K562 (cell line): ENCODE data around the gene GVQW3. TPM values are rescaled to one million over a fixed set of nuclear protein-coding genes. Genes with fewer than 3 reads are reported as not detected.
A peak's percentile ranks its signal among the peaks of the same experiment; 100 is the strongest.

ENCODE experiments used
- ATF3 ChIP-seq, 2 experiments: fragments of 450-650 bp in 1 of 2; sonication (generic) in 1 of 2; formaldehyde crosslinking in 1 of 2; IDR thresholded peaks in 1 of 2; conservative IDR thresholded peaks in 1 of 2; 2 replicates each; pipeline versions ENCODE4 v1.6.1 to v1.8.1; 2016 to 2023; ENCODE audit warnings: mild to moderate bottlenecking in 2 of 2, moderate library complexity in 2 of 2, inconsistent platforms in 1 of 2, missing genetic modification reagents in 1 of 2
- CBFB ChIP-seq: sonication (generic); formaldehyde crosslinking; IDR thresholded peaks from 2 replicates; pipeline ENCODE4 v1.4.0; 2020; ENCODE audit warnings: mild to moderate bottlenecking, missing genetic modification reagents
- CBX2 ChIP-seq: fragments of 200-600 bp; sonication (generic); IDR thresholded peaks from one replicate; pipeline ENCODE4 v1.6.1; 2012; ENCODE audit warnings: mild to moderate bottlenecking, low read length, inconsistent platforms; ENCODE audit not compliant: insufficient read depth, poor library complexity, severe bottlenecking
- CBX5 ChIP-seq: IDR thresholded peaks from 2 replicates; pipeline ENCODE4 v1.6.1; 2014; ENCODE audit warnings: low read depth, borderline replicate concordance
- CEBPG ChIP-seq, 3 experiments: fragments of 200-800 bp in 1 of 3; sonication (Bioruptor generic) in 1 of 3; sonication (generic) in 1 of 3; formaldehyde crosslinking in 1 of 3; IDR thresholded peaks in 2 of 3; conservative IDR thresholded peaks in 1 of 3; 2 replicates each; pipeline versions ENCODE4 v1.6.1 to v1.8.0; 2016 to 2022; ENCODE audit warnings: missing compliant biosample characterization in 2 of 3, missing genetic modification characterization in 2 of 3, mild to moderate bottlenecking in 1 of 3, missing genetic modification reagents in 1 of 3
- DLX4 ChIP-seq: fragments of 250-450 bp; sonication (Bioruptor Pico); IDR thresholded peaks from 2 replicates; pipeline ENCODE4 v1.6.1; 2021; ENCODE audit warnings: mild to moderate bottlenecking
- DNMT1 ChIP-seq: fragments of 450-650 bp; IDR thresholded peaks from 2 replicates; pipeline ENCODE4 v1.6.1; 2016; ENCODE audit warnings: antibody characterized with exemption, mild to moderate bottlenecking
- HNRNPH1 ChIP-seq: fragments of 200-400 bp; formaldehyde crosslinking; optimal IDR thresholded peaks from 2 replicates; pipeline ENCODE3; 2017; ENCODE audit warnings: low read depth, mild to moderate bottlenecking, low read length, moderate library complexity
- ILK ChIP-seq: fragments of 450-650 bp; IDR thresholded peaks from 2 replicates; pipeline ENCODE4 v1.6.1; 2016; ENCODE audit warnings: missing genetic modification characterization, low read depth, mild to moderate bottlenecking, missing compliant biosample characterization, moderate library complexity, borderline replicate concordance
- L3MBTL2 ChIP-seq: fragments of 450-650 bp; IDR thresholded peaks from 2 replicates; pipeline ENCODE4 v1.6.1; 2016; ENCODE audit warnings: mild to moderate bottlenecking, moderate library complexity
- MECOM ChIP-seq: fragments of 250-450 bp; sonication (Bioruptor Pico); IDR thresholded peaks from 2 replicates; pipeline ENCODE4 v1.8.0; 2022; ENCODE audit warnings: inconsistent platforms
- MED1 ChIP-seq: sonication (generic); formaldehyde crosslinking; IDR thresholded peaks from 2 replicates; pipeline ENCODE4 v1.8.1; 2023; ENCODE audit warnings: missing genetic modification reagents, borderline replicate concordance
- NELFE ChIP-seq: IDR thresholded peaks from 2 replicates; pipeline ENCODE4 v1.6.1; 2011; ENCODE audit warnings: mild to moderate bottlenecking; ENCODE audit not compliant: insufficient read depth, insufficient read length
- RBM15 ChIP-seq: fragments of 200-400 bp; formaldehyde crosslinking; IDR thresholded peaks from 2 replicates; pipeline ENCODE4 v1.6.1; 2018; ENCODE audit warnings: mild to moderate bottlenecking, low read length, moderate library complexity; ENCODE audit not compliant: insufficient read depth
- SMARCA4 ChIP-seq: fragments of 450-650 bp; IDR thresholded peaks from 2 replicates; pipeline ENCODE4 v1.6.1; 2016
- TSHZ1 ChIP-seq: fragments of 250-450 bp; sonication (Bioruptor Pico); IDR thresholded peaks from 2 replicates; pipeline ENCODE4 v1.4.0; 2020; ENCODE audit warnings: mild to moderate bottlenecking, moderate library complexity
- ZC3H8 ChIP-seq: fragments of 450-650 bp; IDR thresholded peaks from 2 replicates; pipeline ENCODE4 v1.6.1; 2017
- ZNF354B ChIP-seq: fragments of 250-450 bp; sonication (Bioruptor Pico); IDR thresholded peaks from 2 replicates; pipeline ENCODE4 v1.4.0; 2020
- polyA plus RNA-seq, 8 experiments: library from polyadenylated mRNA; depleted of rRNA in 4 of 8; stranded (reverse) in 5 of 8; unstranded in 3 of 8; fragments of >200 nt; fragmentation: Nextera tagmentation in 2 of 8; fragmentation: Illumina TruSeq in 1 of 8; extraction: Ambion mirVana in 2 of 8; extraction: Trizol in 1 of 8; gene quantifications; 2 replicates each; pipeline versions ENCODE4 v1.2.1 to v1.2.3, GENCODE V29; 2011 to 2014; ENCODE audit warnings: inconsistent platforms in 1 of 8, missing spikeins in 1 of 8
- total RNA-seq, 7 experiments: library from RNA; depleted of rRNA in 6 of 7; stranded (reverse); fragments of >200 nt in 6 of 7; fragmentation: Illumina TruSeq in 2 of 7; extraction: Trizol in 2 of 7; gene quantifications; 2 replicates each; pipeline versions ENCODE4 v1.2.1 to v1.2.3, GENCODE V29; 2011 to 2021; ENCODE audit warnings: low replicate concordance in 1 of 7

The GVQW3 gene
- total and polyA plus RNA-seq, 9 of the 15 experiments (the other 6 are each of a cell fraction or from before 2014, with no cell fraction given): 0.66 to 5.7 (median 2.1) TPM

DNA sequence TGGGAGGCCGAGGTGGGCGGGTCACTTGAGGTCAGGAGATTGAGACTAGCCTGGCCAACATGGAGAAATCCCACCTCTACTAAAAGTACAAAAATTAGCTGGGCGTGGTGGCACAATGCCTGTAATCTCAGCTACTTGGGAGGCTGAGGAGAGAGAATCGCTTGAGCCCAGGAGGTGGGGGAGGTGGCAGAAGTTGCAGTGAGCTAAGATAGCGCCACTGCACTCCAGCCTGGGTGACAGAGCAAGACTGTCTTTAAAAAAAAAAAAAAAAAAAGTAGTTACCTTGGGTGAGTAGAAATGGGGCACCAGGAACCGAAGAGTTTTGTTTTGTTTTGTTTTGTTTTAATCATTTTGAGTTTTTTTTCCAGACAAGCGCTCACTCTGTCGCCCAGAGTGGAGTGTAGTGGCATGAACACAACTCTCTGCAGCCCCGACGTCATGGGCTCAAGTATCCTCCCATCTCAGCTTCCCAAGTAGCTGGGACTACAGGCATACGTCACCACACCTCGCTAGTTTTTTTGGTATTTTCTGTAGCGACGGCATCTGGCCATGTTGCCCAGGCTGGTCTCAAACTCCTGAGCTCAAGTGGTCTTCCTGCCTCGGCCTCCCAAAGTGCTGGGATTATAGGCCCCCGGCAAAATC lies 16.0 kb upstream of the GVQW3 start (continued):
- TF ChIP-seq CEBPG (CRISPR knock-in tag; IDR thresholded peaks at IDR 0.05): no peak
- no peak for TF ChIP-seq CEBPG (tag; conservative IDR thresholded peaks at IDR 0.05 in 1 of 2, IDR thresholded peaks at IDR 0.05 in 1 of 2)
- TF ChIP-seq MECOM (CRISPR knock-in tag): no peak
- no peak for TF ChIP-seq NELFE
- peak; percentile 41; the same call in 1 of the 2 replicates for TF ChIP-seq ATF3 (IDR thresholded peaks at IDR 0.05)
- no peak for TF ChIP-seq ATF3 (CRISPR knock-in tag; conservative IDR thresholded peaks at IDR 0.05)
- no peak for TF ChIP-seq CBX2
- no peak for TF ChIP-seq DLX4
- TF ChIP-seq SMARCA4: peak; percentile 68; the same call in 1 of the 2 replicates
- no peak for TF ChIP-seq CBX5
- TF ChIP-seq ZNF354B (CRISPR knock-in tag): no peak
- TF ChIP-seq L3MBTL2: no peak
- TF ChIP-seq ILK (tag): no peak
- no peak for TF ChIP-seq DNMT1
- no peak for TF ChIP-seq MED1
- TF ChIP-seq RBM15: no peak
- TF ChIP-seq CBFB (CRISPR knock-in tag): no peak
- no peak for TF ChIP-seq ZC3H8
- TF ChIP-seq TSHZ1 (CRISPR knock-in tag): no peak
- no peak for TF ChIP-seq HNRNPH1
